Epithelial cell of esophagus (primary cell): Measurements from ENCODE around the gene PRDM16.

Experiments used
- DNase-seq: peaks from one replicate; pipeline ENCODE4 v3.0.0; 2010; ENCODE audit warnings: low read depth
- H3K4me3 ChIP-seq: 2 replicates; pipeline ENCODE4 v1.5.1; 2011; ENCODE audit warnings: mild to moderate bottlenecking, low read length, control low read depth
- CTCF ChIP-seq: IDR thresholded peaks from 2 replicates; pipeline ENCODE4 v1.5.1; 2011; ENCODE audit warnings: low read depth, mild to moderate bottlenecking, low read length, control low read depth, inconsistent platforms; ENCODE audit not compliant: insufficient read depth; ENCODE audit errors: missing control alignments

PRDM16 gene

GRCh38 chr1:3271866-3272265, 202.9 kb downstream of the PRDM16 start:
- DNase-seq: no peak
- TF ChIP-seq CTCF: no peak
- H3K4me3 ChIP-seq: no peak overlapping the region

GRCh38 chr1:3272321-3273045, 203.5 kb downstream of the PRDM16 start:
- no peak for TF ChIP-seq CTCF
- DNase-seq: no peak
- H3K4me3 ChIP-seq: no peak overlapping the region

- no peak for TF ChIP-seq CTCF
- DNase-seq: no peak
- no peak overlapping the region for H3K4me3 ChIP-seq
Measured at GRCh38 chr1:3273447-3273846, 204.4 kb downstream of the PRDM16 start.

- DNase-seq: no peak
- TF ChIP-seq CTCF: no peak
- H3K4me3 ChIP-seq: no peak overlapping the region
Measured at GRCh38 chr1:3274972-3275371, 206.0 kb downstream of the PRDM16 start.

GRCh38 chr1:3275471-3276340, 206.7 kb downstream of the PRDM16 start:
- DNase-seq: no peak
- H3K4me3 ChIP-seq: no peak overlapping the region
- TF ChIP-seq CTCF: no peak

- no peak for DNase-seq
- no peak for TF ChIP-seq CTCF
- H3K4me3 ChIP-seq: no peak overlapping the region
Measured at GRCh38 chr1:3276341-3276800, 207.4 kb downstream of the PRDM16 start.
